ENCODE results near the gene LCE7A. TPM values are rescaled to one million over a fixed set of nuclear protein-coding genes. Genes with fewer than 3 reads are reported as not detected.

The LCE7A gene
- total RNA-seq, 1 donor from 2014 or later, result not detected

DNA sequence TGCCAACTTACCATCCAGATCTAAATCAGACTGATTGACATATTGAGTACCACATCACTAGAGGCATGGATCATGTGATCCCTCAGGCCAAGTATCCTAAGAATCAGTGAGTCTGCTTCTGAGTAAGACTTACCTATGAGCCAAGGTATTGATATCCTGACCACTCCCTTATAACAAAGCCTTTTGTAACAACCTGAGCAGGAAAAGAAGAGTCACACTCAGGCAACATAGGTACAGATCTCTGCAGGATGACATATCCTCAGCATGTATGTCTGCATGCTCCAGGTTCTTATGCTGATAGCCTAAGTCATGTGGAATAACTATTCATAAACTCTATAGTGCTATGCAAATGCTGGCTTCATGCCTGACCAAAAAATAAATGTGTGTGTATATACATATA is 34.8 kb upstream of the LCE7A start:
- Mint-ChIP-seq H3K27ac (ENCODE audit: unreplicated experiment) (no peak overlapping the region), H3K4me1 (ENCODE audit: unreplicated experiment) (peaks cover 3% of the 10 kb centered on the region), H3K27me3 (ENCODE audit: unreplicated experiment) (no peaks in the 10 kb centered on the region), H3K36me3 (ENCODE audit: low read depth, unreplicated experiment) (no peaks in the 10 kb centered on the region), H3K9me3 (ENCODE audit: unreplicated experiment) (no peaks in the 10 kb centered on the region), H3K4me3 (ENCODE audit: unreplicated experiment) (no peak overlapping the region)
- no peak for DNase-seq (ENCODE audit: low spot score)
- TF ChIP-seq, protein P1, sequence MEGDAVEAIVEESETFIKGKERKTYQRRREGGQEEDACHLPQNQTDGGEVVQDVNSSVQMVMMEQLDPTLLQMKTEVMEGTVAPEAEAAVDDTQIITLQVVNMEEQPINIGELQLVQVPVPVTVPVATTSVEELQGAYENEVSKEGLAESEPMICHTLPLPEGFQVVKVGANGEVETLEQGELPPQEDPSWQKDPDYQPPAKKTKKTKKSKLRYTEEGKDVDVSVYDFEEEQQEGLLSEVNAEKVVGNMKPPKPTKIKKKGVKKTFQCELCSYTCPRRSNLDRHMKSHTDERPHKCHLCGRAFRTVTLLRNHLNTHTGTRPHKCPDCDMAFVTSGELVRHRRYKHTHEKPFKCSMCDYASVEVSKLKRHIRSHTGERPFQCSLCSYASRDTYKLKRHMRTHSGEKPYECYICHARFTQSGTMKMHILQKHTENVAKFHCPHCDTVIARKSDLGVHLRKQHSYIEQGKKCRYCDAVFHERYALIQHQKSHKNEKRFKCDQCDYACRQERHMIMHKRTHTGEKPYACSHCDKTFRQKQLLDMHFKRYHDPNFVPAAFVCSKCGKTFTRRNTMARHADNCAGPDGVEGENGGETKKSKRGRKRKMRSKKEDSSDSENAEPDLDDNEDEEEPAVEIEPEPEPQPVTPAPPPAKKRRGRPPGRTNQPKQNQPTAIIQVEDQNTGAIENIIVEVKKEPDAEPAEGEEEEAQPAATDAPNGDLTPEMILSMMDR (IDR thresholded peaks at IDR 0.05; ENCODE audit: unreplicated experiment), result no peak

DNA sequence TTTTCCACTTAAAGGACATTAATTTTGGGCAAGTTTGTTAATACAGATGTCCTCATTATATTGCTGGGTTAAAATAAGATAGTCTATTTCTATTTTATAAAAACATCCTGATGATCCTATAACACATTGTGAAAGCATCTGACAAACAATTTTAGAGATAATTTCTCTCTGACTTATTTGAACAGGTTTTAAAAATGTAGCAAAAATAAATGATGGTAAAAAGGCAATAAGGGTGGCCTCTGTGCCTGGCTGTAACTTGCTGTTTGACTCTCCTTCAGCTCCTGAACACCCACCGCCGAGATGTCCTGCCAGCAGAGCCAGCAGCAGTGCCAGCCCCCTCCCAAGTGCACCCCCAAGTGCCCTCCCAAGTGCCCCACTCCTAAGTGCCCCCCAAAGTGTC is 32.6 kb upstream of the LCE7A start, which contains the start of gene LCE1A:
Gene LCE1A (plus strand): TSS at position 301 of the 400 bp plus-strand sequence. CDS start 0 bp downstream, at position 301.
- H3K27me3 Mint-ChIP-seq (ENCODE audit: unreplicated experiment), result no peaks in the 10 kb centered on the region
- H3K36me3 Mint-ChIP-seq (ENCODE audit: low read depth, unreplicated experiment), result no peaks in the 10 kb centered on the region

DNA sequence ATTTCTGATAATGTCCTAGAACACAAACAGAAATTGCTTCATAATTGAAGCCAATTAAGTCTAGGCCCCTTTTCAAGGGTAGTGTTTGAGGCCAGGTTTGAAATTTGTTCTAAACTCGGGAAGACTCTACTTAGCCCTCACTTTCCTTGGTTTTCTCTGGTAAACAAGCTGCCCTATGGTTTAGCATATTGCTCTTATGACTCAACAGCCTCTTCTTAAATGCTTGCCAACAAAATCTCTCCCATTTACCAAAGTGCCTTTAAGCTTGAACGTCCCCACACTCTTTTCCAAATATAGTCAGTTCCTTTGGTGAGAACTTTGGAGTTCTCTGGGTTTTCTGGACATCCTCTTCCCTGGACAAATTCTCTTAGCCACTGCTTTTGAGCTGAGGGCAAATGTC is 22.9 kb upstream of the LCE7A start:
- Mint-ChIP-seq H3K4me1 (ENCODE audit: unreplicated experiment) (no peaks in the 10 kb centered on the region), H3K36me3 (ENCODE audit: low read depth, unreplicated experiment) (no peaks in the 10 kb centered on the region), H3K27ac (ENCODE audit: unreplicated experiment) (no peak overlapping the region), H3K27me3 (ENCODE audit: unreplicated experiment) (peaks cover 1% of the 10 kb centered on the region), H3K9me3 (ENCODE audit: unreplicated experiment) (no peaks in the 10 kb centered on the region), H3K4me3 (ENCODE audit: unreplicated experiment) (no peak overlapping the region)
- TF ChIP-seq, protein P1 (IDR thresholded peaks at IDR 0.05; ENCODE audit: unreplicated experiment), result no peak
- no peak for DNase-seq (ENCODE audit: low spot score)

More for the DNA sequence above, 32.6 kb upstream of the LCE7A start, which contains the start of gene LCE1A:
- DNase-seq (ENCODE audit: low spot score), result no peak
- no peak within 1 kb of the TSS for H3K4me3 Mint-ChIP-seq (ENCODE audit: unreplicated experiment)
- TF ChIP-seq, protein P1 (IDR thresholded peaks at IDR 0.05; ENCODE audit: unreplicated experiment), result no peak
- H3K4me1 Mint-ChIP-seq (ENCODE audit: unreplicated experiment), result peaks cover 3% of the 10 kb centered on the region
- H3K27ac Mint-ChIP-seq (ENCODE audit: unreplicated experiment), result no peak within 1 kb of the TSS
- no peaks in the 10 kb centered on the region for H3K9me3 Mint-ChIP-seq (ENCODE audit: unreplicated experiment)

DNA sequence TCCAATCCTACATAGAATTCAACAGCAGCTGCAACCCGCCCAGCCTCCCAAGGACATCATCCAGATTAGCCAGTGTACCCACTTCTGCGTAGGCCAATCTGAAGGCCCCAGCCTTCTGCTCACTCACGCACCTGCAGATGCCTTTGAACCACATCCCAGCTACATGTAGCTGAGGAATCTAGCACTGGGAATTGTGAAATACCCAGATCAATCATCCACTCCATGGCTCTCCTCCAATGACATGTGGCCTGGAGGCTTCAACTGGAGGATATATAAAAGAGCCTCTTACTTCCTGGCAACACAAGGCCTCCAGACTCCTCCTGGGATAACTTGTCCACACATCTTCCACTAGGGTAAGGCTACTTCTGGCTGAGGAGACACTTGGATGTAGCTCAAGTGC is 17.2 kb upstream of the LCE7A start, which contains the start of gene LCE6A:
Gene LCE6A (plus strand): TSS at position 301 of the 400 bp plus-strand sequence. CDS start 665 bp downstream, outside the sequence.
- Mint-ChIP-seq H3K36me3 (ENCODE audit: low read depth, unreplicated experiment) (no peaks in the 10 kb centered on the region), H3K9me3 (ENCODE audit: unreplicated experiment) (no peaks in the 10 kb centered on the region), H3K27me3 (ENCODE audit: unreplicated experiment) (peaks cover 1% of the 10 kb centered on the region), H3K4me1 (ENCODE audit: unreplicated experiment) (no peaks in the 10 kb centered on the region), H3K27ac (ENCODE audit: unreplicated experiment) (no peak within 1 kb of the TSS), H3K4me3 (ENCODE audit: unreplicated experiment) (no peak within 1 kb of the TSS)
- TF ChIP-seq, protein P1 (IDR thresholded peaks at IDR 0.05; ENCODE audit: unreplicated experiment), result no peak
- no peak for DNase-seq (ENCODE audit: low spot score)

DNA sequence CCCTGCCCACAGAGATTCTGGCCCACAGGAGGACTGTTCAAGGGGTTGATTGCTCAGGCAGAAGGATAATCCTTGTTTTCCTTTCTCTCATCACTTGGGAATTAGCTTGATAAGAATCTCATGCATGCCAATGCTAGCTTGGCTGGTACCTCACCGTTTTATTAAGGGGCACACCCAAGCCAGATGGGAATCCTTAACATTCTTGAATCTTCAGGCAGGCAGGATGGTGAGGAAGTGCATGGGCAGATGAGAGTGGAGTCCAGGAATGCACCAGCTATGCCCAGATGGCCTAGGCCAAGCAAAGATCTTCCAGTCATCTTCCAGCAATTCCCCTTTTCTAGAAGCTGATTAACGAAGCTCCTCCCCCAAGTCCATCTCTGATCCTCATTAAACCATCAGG is 4.1 kb upstream of the LCE7A start:
- TF ChIP-seq, protein P1 (IDR thresholded peaks at IDR 0.05; ENCODE audit: unreplicated experiment), result no peak
- DNase-seq (ENCODE audit: low spot score), result no peak
- Mint-ChIP-seq H3K36me3 (ENCODE audit: low read depth, unreplicated experiment) (no peaks in the 10 kb centered on the region), H3K4me1 (ENCODE audit: unreplicated experiment) (no peaks in the 10 kb centered on the region), H3K27ac (ENCODE audit: unreplicated experiment) (no peak overlapping the region), H3K9me3 (ENCODE audit: unreplicated experiment) (no peaks in the 10 kb centered on the region), H3K27me3 (ENCODE audit: unreplicated experiment) (no peaks in the 10 kb centered on the region), H3K4me3 (ENCODE audit: unreplicated experiment) (no peak overlapping the region)
